Endometrium (tissue), 2 donors: Measurements from ENCODE around the gene FOXF2.

Source experiments
- FAIRE-seq: peaks from 2 replicates; lab custom pipeline; 2012; peaks lifted over from hg19 to GRCh38; lab: Jason Lieb, UNC
- donor health status: control.
- donor health status: control.

The FOXF2 gene

GRCh38 chr6:1391800-1392309 is 2.5 kb downstream of the FOXF2 start:
- no peak for FAIRE-seq

- FAIRE-seq, result no peak
These were observed 3.7 kb downstream of the FOXF2 start for GRCh38 chr6:1392813-1393640.

- FAIRE-seq, result no peak
These were observed 4.4 kb downstream of the FOXF2 start for GRCh38 chr6:1393641-1394283.

GRCh38 chr6:1394514-1395463 is 5.4 kb downstream of the FOXF2 start:
- no peak for FAIRE-seq

- FAIRE-seq, result no peak
These were observed 6.1 kb downstream of the FOXF2 start for GRCh38 chr6:1395506-1395905.

GRCh38 chr6:1395941-1396908 is 6.8 kb downstream of the FOXF2 start:
- FAIRE-seq, result no peak

GRCh38 chr6:1396952-1397868 is 7.8 kb downstream of the FOXF2 start:
- FAIRE-seq, result no peak

- FAIRE-seq, result no peak
These were observed 9.9 kb downstream of the FOXF2 start for GRCh38 chr6:1399085-1399780.

GRCh38 chr6:1400126-1400850 is 10.9 kb downstream of the FOXF2 start:
- no peak for FAIRE-seq

- no peak for FAIRE-seq
These were observed 13.0 kb downstream of the FOXF2 start for GRCh38 chr6:1402369-1402768.

GRCh38 chr6:1402868-1403267 is 13.5 kb downstream of the FOXF2 start:
- no peak for FAIRE-seq

GRCh38 chr6:1403851-1404712 is 14.7 kb downstream of the FOXF2 start:
- no peak for FAIRE-seq

- FAIRE-seq, result no peak
These were observed 15.3 kb downstream of the FOXF2 start for GRCh38 chr6:1404713-1405098.

GRCh38 chr6:1405221-1405620 is 15.8 kb downstream of the FOXF2 start:
- FAIRE-seq, result no peak

- FAIRE-seq, result no peak
These were observed 17.1 kb downstream of the FOXF2 start for GRCh38 chr6:1406306-1407072.

- no peak for FAIRE-seq
These were observed 18.2 kb downstream of the FOXF2 start for GRCh38 chr6:1407499-1407990.
